Measurements from ENCODE around the gene WDR62.

Gene WDR62

DNA sequence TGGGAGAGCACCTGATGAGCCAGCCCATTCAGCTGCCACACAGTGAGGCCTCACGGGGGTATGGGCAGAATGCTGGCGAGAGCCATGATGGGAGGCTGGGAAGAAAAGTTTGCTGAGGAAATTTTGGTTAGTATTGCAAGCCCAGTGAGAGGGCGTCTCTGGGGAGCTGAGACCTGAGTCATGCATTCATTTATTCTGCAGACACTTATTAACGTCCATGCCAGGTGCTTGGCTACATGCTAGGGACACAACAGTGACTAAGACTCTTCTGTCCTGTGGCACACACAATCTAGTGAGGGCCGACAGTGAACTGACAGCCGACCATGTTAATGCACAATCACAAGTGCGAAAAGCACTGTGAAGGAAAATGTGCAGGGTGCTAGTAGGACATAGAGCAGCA lies 27.2 kb downstream of the WDR62 start:
- DNase-seq (ENCODE audit: low read depth): no peak

DNA sequence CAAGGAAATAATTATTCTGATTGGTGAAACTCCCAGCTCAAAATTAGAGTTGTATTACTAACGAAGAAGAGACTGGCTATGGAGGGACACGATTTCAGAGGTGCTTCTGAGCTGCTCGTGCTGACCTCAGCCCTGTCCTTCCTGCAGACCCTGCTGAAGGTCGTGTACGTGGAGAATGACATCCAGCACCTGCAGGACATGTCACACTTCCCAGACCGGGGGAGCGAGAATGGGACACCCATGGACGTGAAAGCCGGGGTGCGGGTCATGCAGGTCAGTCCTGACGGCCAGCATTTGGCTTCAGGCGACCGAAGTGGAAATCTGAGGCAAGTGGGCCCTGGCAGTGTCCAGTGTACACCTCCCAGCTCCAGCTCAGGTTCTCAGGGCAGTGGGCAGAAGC lies 28.2 kb downstream of the WDR62 start:
- no peak for DNase-seq (ENCODE audit: low read depth)

DNA sequence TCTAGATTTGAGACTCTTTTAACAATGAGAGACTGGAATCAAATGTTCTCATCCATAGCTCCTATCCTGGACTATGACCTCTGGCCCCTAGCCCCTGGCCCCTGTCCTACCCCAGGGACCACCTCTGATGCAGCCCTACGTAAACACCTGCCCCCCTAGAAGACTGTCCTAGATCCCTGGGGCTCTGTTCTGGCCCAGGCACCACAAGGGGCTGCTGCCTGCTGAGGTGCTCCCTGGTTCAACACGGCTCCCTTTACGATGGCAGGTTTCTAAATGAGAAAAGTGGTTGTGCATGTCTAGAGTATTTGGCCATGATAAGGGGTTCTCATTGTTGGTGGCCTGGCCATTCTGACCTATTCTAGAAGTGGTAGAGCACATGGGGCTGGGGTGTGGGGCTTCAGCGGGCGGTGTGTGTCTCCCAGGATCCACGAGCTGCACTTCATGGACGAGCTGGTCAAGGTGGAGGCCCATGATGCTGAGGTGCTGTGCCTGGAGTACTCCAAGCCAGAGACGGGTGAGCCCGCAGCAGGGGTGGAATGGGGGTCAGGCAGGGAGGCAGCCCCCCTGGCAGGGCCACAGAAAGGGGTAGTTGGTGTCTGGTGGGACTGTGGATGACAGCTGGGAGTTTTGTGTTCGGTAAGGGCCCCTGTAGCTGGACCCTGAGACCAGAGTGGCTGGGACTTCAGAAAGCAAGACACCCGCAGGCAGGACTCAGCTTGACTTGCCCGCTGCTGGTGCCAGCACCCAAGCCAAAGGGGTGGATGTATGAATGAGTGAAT lies 29.7 kb downstream of the WDR62 start:
- DNase-seq (ENCODE audit: low read depth): no peak

DNA sequence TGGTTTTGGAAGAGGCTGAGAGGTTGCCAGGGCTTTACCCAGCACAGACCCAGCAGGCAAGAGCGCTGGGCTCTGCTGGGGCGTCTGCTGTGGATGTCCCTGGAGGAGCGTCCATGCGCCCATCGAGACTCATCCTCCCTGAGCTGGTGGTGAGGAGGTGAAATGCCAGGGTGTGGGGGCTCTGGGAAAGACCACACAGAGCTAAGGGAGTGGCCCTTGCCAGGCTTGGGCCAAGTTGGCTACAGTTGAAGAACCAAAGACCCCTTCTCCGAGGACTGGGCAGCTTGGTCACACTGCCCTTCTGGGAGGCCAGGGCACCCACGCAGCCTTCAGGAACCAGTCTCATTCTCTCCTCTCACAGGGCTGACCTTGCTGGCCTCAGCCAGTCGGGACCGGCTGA lies 31.6 kb downstream of the WDR62 start:
- DNase-seq (ENCODE audit: low read depth): no peak

DNA sequence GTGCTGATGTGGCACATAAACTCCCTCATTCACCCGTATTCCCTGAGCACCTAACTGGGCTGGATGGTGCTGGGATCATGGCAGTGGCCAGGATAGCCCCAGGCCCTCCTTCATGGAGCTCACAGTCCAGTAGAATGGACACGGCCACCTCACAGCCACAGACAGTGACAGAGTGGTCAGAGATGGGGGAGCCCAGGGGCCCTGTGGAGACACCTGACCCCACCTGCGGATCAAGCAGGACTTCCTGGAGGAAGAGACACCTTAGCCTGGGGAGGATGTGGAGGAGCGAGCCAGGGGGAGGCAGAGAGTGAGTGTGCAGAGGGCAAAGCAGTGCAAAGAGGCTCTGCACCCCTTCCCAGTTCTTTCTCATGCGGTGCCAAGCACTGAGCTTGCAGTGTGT lies 35.1 kb downstream of the WDR62 start:
- no peak for DNase-seq (ENCODE audit: low read depth)

DNA sequence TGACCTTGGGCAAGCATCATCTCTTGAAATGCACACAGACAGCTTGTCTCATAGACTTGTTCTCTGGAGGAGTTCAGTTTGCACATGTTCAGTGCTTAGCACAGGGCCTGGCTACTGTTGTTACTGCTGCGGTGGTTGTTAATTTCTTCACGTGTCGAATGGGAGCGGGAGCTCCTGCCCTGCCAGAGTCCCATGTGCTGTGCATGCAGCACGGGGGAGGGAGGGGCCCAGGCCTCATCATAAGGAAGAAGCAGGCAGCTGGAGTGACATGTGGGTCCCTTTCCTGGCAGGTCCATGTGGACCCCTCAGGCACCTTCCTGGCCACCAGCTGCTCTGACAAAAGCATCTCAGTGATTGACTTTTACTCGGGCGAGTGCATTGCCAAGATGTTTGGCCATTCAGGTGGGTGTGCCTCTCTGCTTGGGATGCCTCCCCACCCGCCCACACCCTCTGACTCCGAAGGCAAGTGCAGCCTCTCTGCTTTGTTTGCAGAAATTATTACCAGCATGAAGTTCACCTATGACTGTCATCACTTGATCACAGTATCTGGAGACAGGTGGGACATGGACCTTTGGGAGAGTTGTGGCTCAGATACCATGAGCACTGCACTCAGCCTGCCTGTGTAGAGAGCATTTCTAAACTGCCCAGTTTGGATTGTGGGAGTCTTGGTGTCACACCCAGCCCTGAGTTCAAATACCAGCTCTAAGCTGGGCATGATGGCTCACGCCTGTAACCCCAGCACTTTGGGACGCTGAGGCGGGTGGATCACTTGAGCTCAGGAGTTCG lies 36.4 kb downstream of the WDR62 start:
- DNase-seq (ENCODE audit: low read depth): no peak

DNA sequence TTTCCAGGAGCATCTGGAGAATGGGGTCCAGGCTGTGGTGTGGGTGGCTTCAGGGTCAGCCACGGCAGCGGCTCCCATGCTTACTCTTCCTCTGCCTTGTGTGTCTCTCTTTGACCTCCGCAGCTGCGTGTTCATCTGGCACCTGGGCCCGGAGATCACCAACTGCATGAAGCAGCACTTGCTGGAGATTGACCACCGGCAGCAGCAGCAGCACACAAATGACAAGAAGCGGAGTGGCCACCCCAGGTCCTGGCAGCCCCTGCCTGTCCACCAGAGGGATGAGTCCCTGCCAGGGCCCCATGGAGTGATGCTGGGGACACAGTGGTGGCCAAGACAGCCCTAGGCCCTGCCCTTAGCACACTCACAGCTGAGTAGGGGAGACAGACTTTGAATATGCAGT lies 37.9 kb downstream of the WDR62 start:
- DNase-seq (ENCODE audit: low read depth): no peak

DNA sequence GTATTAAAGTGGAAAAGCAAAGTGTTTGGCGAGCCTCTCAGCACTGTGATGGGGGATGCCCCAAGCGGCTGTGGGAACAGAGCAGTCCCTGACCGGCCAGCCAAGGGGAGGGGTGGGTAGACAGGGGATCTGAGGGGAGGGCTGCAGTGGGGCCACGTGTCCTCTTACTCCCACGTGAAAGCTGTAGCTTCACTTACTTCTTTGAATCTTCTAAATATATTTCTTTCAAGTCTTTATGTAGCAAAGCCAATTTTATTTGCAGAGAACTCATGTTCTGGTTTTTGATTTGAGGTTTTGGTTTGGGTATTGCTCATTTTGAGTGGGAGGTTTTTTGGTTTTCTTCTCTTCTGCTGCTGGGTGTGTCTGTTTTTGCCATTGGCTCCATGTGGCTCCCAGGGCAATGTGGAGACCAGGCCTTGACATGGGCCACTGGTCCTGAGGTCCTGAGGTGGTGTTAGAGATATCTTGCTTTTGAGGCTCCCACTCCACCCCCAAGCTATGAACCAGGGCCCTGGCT lies 38.5 kb downstream of the WDR62 start:
- DNase-seq (ENCODE audit: low read depth): no peak

DNA sequence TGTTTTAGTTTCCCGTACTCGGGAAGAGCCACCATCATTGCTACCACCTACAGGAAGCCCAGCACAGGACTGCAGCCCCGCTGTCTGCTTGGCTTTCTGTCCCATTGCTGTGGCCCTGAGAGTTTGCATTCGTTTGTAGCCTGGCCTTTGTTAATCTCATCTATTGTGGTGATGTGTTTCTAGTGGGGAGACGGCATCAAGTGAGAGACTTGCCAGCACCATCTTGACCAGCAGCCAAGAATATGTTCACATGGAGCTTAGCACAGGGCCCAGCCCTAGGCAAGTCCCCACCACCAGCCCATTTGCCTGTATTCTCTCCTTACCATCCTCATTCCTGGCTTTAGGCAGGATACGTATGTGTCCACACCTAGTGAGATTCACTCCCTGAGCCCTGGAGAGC lies 39.0 kb downstream of the WDR62 start:
- no peak for DNase-seq (ENCODE audit: low read depth)

DNA sequence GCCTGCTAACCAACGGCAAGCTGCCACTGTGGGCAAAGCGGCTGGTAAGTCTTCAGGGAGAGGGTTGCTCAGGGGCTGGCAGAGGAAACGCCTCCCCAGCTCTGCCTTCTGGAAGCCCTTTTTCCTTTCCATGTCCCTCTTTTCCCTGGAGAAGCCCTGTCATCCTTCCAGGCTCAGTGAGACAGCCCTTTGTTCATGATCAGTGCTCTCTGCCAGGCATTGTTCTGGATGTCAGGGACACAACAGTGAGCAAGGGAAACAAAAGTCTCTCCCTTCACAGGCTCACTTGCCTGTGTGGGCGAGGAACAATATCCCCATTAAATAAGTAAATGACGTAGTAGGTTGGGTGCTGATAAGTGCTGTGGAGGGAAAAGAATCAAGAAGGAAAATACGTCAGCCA lies 42.3 kb downstream of the WDR62 start:
- DNase-seq (ENCODE audit: low read depth): no peak

DNA sequence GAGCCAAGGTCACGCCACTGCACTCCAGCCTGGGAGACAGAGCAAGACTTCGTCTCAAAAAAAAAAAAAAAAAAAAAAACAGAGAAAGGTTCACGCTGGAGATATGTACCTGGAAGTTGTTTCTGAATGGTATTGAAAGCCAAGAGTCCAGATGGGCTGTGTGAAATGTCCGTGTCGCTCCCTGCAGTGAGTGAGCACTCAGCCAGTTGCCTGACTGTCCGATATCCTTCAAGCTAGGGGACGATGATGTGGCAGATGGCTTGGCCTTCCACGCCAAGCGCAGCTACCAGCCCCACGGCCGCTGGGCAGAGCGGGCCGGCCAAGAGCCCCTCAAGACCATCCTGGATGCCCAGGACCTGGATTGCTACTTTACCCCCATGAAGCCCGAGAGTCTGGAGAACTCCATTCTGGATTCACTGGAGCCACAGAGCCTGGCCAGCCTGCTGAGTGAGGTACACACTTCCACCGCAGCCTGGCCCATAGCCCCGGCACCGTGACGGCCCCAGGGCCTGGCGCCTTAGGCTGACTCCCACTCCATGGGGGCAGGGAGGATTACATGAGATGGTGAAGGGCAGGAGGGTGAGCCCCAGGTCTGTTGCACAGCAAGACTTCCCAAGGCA lies 44.6 kb downstream of the WDR62 start:
- DNase-seq (ENCODE audit: low read depth): no peak

DNA sequence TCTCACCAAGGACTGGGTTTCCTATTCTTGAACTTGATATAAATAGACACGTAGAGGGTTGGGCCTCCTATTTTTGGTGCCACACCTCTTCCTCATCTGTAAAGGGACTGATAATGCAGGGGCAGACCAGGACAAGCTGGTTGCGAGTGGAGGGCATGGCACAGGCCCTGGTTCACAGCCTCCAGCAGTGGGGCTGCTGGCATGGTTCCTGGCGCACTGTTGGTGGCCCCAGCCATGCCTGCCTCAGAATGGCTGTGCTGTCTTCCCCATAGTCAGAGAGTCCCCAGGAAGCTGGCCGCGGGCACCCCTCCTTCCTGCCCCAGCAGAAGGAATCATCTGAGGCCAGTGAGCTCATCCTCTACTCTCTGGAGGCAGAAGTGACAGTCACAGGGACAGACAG lies 45.8 kb downstream of the WDR62 start:
- no peak for DNase-seq (ENCODE audit: low read depth)

DNA sequence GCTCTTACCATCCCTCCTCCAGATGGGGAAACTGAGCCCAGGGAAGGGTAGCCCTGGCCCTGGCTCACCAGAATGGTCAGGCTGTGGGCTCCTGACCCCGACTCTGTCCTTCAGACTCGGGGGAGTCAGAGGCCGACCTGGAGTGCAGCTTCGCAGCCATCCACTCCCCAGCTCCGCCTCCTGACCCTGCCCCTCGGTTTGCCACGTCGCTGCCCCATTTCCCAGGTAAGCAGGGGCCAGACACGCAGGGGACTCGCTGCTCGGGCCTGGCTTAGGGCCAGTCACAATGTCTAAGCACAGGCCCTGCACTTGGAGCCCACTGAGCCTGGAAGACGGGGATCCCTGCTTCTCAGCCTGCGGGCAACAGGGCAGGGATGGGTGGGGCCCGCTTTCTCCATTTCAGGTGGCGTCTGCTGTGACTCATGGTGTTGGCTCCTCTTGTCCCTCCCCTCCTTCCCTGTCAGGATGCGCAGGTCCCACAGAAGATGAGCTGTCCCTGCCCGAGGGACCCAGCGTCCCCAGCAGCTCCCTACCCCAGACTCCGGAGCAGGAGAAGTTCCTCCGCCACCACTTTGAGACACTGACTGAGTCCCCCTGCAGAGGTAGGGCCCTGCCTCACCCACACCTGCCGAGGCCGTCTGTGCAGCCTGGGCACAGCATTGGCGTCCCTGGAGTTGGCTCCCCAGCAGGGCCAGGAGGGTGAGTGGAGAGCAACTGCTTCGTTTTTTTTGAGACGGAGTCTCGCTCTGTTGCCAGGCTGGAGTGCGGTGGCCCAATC lies 47.0 kb downstream of the WDR62 start:
- DNase-seq (ENCODE audit: low read depth): no peak

DNA sequence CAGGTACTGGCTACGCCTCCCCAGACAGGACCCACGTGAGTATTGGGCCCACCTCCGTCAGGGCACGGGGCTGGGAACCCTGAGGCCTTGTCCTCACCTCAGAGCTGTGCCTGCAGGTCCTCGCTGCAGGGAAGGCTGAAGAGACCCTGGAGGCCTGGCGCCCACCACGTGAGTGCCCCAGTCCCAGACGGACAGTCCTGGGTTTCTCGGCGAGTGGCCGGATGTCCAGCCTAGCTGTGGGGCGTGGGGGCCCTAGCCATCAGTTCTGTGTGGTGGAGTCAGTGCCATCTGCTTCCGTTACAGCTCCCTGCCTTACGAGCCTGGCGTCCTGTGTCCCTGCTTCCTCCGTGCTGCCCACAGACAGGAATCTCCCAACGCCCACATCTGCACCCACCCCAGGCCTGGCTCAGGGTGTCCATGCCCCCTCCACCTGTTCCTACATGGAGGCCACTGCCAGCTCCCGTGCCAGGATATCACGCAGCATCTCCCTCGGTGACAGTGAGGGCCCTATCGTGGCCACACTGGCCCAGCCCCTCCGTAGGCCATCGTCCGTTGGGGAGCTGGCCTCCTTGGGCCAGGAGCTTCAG lies 48.4 kb downstream of the WDR62 start:
- DNase-seq (ENCODE audit: low read depth): no peak

DNA sequence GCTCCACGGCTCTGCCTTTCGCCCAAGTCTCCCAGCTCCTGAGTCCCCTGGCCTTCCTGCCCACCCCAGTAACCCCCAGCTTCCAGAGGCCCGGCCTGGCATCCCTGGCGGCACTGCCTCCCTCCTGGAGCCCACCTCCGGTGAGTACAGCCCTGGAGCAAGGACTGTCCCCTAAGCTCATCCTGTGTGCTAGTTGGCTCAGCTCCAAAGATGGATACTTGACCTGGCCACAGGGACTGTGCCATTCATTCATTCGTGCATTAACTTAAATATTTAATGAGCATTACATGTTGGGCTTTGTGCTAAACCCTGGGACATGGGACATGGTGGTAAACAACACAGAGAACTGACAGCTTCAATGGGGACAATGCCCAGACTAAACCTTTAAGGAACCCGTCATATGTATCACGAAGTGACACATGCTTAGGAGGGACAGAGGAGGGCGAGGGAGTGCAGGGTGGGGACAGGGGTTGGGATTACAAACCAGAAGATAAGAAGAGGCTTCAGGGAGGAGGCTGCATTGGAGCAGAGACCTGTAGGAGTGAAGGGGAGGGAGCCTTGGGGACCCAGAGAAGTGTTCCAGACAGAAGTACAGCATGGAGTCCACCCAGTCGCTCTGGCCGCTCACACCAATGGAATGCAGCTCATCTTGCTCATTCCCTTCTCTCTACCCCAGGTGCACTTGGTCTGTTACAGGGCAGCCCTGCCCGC lies 49.3 kb downstream of the WDR62 start:
- no peak for DNase-seq (ENCODE audit: low read depth)

DNA sequence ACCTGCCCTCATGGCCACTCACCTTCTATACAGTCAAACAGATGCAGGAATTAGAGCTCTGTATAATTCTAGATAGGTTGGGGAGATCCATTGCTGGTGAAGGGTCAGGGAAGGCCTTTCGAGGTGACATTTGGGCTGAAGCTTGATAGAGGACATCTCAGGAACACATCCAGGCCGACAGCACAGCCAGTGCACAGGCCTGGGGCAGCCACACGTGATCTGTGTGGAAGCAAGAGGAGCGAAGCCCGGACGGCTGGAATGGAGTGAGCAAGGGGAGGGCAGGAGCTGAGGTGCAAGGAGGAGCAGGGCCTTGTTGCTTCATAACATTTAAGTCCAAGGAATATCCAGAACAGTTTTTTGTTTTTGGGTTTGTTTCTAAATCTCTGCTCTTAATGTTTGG lies 51.7 kb downstream of the WDR62 start:
- DNase-seq (ENCODE audit: low read depth): no peak

DNA sequence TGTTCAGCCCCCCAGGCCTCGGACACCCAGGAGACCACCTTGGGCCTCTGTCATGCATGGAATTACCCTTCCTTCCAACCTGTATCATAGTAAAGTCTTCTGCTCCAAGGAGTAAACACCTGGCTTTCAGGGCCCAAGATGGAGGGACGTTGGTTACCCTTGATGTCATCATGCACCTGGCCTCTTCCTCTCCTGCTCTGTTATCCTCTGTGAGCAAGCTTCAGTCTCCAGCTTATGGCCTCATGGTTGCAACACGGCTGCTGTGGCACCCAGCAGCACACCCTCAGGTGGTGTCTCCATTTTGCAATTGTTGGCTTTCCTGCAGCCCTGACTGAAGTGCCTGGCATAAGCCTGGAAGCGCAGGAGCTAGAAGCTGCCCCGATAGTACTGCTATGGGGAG lies 52.3 kb downstream of the WDR62 start:
- DNase-seq (ENCODE audit: low read depth): no peak

DNA sequence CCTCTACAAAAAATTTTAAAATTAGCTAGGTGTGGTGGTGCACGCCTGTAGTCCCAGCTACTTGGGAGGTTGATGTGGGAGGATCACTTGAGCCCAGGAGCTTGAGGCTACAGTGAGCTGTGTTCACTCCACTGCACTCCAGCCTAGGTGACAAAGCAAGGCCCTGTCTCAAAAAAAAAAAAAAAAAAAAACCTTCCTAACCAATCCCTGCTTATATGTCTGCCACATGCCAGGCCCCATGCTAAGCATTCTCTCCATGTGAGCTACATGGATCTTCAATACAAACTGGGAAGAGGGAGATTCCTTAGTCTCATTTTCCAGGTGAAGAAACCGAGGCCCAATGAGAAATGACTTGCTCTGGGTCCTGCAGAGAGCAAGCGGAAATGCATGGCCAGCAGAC lies 54.0 kb downstream of the WDR62 start:
- DNase-seq (ENCODE audit: low read depth): no peak

DNA sequence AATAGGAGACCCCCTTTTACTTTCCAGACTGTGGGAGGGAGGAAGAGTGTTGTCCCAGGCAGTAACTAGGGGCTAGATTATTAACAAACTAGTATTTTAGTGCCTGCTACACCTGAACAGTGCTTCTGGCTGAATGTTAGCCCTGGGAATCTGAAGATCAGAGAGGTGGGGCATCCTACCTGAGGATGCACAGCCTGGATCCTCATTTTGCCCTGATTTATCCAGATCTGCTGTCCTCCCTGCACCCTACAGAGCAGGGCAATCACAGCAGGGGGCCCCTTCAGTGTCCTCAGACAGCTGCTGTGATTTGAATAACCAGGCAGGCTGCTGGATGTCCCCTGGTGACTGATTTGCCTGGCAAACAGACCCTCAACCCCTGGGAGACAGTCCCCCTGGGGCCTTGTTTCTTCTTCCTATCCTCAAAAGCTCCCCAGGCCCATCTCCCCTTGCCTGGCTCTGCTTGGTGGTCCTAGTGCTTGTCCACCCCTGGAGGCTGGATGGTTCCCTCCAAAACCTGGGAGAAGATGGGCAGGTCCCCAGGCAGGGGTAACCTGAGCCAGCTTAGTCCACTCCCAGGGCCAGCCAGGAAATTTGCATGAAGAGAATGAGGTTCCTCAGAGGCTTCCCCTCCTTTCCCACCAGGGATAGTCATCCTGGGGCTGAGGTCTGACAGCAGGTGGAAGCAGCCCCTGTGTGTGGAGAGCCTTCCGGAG lies 55.9 kb downstream of the WDR62 start, which contains the start of gene OVOL3:
Gene OVOL3, plus strand, starts transcription at position 657 of the 713 bp plus-strand sequence. CDS start 60 bp downstream, outside the sequence.
- DNase-seq (ENCODE audit: low read depth): no peak

DNA sequence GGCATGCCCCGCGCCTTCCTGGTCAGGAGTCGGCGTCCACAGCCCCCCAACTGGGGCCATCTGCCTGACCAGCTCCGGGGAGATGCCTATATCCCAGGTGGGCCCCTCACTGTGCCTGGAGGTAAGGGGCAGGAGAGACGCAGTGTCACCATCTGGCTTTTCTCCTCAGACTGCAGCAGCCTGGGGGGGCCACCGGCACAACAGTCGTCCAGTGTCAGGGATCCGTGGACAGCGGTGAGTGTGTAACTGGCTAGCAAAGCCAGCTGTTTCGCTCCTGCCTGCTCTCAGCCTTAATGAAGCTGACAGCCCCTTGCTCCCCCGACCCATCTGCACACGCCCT lies 56.5 kb downstream of the WDR62 start:
- no peak for DNase-seq (ENCODE audit: low read depth)

DNA sequence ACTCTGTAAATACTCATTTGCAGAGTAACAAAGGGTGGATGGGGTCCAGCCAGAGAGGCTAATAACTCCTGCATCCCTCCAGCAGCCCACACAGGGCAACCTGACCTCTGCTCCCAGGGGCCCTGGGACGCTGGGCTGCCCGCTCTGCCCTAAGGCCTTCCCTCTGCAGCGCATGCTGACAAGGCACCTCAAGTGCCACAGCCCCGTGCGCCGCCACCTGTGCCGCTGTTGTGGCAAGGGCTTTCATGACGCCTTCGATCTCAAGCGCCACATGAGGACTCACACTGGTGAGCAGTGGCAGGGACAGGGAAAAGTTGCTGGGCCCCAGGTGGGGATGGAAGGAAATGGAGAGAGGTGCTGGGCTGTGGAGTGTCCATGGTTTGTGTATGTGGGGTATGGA lies 58.0 kb downstream of the WDR62 start:
- no peak for DNase-seq (ENCODE audit: low read depth)

All from iris pigment epithelial cell (primary cell).